GM10248 (cell line): ENCODE results near the gene LRP5.

Source experiments
- CTCF ChIA-PET: fragments of 300-600 bp; sonication (Branson Sonifier 250); formaldehyde crosslinking; extraction: SDS; loops from one replicate; lab custom pipeline; 2021; ENCODE audit warnings: antibody characterized with exemption; lab: Yijun Ruan, JAX
- POLR2A ChIA-PET: fragments of 350-650 bp; sonication (Branson Sonifier 250); formaldehyde crosslinking; extraction: SDS; loops from one replicate; lab custom pipeline; 2020; ENCODE audit warnings: antibody characterized with exemption; lab: Yijun Ruan, JAX
- DNase-seq: peaks from one replicate; pipeline ENCODE4 v3.0.0; 2012; ENCODE audit errors: extremely low spot score
- TF ChIP-seq, protein P1 (sequence below): IDR thresholded peaks from 2 replicates; pipeline ENCODE4 v1.5.1; 2012; ENCODE audit warnings: mild to moderate bottlenecking, low read depth; ENCODE audit errors: extremely low read depth, missing control alignments, control extremely low read depth

Gene LRP5

DNA sequence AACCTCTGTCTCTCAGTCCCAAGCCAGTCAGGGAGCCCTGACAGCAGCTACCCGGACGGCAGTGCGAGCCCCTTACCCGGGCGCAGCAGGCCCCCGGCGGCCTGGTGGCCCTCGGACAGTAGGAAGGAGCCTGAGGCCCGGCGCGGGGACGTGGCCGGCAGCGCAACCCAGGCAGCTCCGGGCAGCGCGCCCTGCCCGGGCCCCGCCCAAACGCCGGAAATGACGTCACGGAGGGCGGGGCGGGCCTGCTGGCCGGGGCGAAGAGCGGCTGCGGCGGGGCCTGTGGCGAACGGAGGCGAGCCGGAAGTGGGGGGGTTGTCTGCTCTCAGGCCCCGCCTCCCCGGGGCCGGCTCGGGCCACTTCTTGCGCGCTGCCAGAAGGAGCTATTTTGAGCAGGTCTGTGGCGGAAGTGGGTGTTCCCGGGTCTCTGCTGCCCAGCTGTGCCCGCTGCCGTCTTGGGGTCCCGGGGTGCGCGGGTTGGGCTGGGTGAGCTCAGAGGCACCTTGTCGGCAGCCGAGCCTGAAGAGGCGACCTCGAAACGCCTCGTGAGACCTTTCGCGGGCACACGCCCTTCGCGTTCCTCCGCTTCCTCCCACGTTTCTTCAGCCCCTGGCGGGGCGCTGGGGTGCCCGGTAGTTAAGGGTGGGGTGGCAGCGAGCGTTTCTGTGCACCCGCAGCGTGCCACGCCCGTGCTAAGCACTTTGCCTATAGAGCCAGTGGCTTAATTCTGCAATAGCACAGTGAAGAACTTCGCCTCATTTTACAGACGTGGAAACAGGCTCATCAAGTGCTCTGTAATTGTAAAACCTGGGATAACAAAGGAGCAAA lies 40.4 kb upstream of the LRP5 start, which contains the start of gene C11orf24:
TSS of gene C11orf24 (minus strand) at position 193 of the 828 bp plus-strand sequence. CDS start 8,206 bp downstream, outside the sequence.
- TF ChIP-seq, protein P1, sequence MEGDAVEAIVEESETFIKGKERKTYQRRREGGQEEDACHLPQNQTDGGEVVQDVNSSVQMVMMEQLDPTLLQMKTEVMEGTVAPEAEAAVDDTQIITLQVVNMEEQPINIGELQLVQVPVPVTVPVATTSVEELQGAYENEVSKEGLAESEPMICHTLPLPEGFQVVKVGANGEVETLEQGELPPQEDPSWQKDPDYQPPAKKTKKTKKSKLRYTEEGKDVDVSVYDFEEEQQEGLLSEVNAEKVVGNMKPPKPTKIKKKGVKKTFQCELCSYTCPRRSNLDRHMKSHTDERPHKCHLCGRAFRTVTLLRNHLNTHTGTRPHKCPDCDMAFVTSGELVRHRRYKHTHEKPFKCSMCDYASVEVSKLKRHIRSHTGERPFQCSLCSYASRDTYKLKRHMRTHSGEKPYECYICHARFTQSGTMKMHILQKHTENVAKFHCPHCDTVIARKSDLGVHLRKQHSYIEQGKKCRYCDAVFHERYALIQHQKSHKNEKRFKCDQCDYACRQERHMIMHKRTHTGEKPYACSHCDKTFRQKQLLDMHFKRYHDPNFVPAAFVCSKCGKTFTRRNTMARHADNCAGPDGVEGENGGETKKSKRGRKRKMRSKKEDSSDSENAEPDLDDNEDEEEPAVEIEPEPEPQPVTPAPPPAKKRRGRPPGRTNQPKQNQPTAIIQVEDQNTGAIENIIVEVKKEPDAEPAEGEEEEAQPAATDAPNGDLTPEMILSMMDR = no peak
- peak; percentile 98 for DNase-seq
- POLR2A ChIA-PET = interaction anchor here (1.0 to 1.8 kb wide), 4 partner anchors 12 to 154 kb away, joined by 3 to 7 read pairs (median 4); no protein-coding TSS in a partner anchor
- CTCF ChIA-PET = interaction anchor here (0.9 to 7.0 kb wide), 8 partner anchors 10 to 63 kb away, joined by 3 to 67 read pairs (median 8); no protein-coding TSS in a partner anchor

DNA sequence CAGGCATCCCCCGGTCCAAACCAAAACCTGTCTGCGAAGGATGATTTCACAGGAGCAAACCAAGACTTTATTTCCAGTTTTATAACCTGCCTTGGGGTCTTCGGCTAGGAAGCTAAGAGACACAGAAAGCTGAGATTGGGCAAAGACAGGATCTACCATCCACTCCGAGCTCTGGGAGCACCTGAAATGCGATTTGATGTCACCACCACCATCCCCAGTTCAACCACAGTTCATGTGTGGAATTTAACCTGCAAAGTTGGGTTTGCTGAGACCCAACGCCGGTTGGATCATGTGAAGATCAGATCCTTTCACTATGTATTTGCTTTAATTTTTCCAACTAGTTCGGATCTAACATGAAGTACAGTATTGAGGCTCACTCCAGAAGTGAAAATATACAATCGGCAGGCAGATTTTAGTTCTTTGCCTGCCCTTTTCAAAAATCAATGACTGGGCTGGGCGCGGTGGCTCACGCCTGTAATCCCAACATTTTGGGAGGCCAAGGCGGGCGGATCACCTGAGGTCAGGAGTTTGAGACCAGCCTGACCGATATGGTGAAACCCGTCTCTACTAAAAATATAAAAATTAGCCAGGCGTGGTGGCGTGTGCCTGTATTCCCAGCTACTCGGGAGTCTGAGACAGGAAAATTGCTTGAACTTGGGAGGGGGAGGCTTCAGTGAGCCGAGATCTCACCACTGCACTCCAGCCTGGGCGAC lies 39.2 kb upstream of the LRP5 start:
- DNase-seq = no peak
- CTCF ChIA-PET = interaction anchor here (1.8 to 7.0 kb wide), 3 partner anchors 15 to 24 kb away, joined by 4 to 67 read pairs (median 41); no protein-coding TSS in a partner anchor
- TF ChIP-seq, protein P1 = no peak
- POLR2A ChIA-PET = interaction anchor here (0.7 to 1.8 kb wide), 4 partner anchors 20 to 609 kb away, joined by 3 to 6 read pairs (median 4); no protein-coding TSS in a partner anchor

DNA sequence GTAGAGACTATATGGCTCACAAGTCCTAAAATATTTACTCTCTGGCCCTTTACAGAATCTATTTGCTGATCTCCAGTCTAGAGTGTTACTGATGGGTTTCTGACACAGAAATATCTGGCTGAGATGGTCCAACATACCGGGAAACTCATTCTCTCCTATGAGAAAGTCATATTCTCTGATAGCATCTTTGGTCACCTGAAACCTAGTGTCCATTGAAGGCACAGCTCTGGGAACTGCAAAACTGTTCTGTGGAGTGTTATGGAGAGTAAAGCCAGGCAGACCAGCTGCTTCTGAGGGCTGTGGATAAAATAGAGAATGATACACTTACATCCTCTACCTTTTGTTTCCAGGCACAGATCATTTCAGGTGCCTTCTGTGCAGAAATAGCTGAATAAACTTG lies 38.1 kb upstream of the LRP5 start:
- DNase-seq = no peak
- POLR2A ChIA-PET = interaction anchor here (0.7 kb wide), 2 partner anchors 26 to 608 kb away, joined by 4 to 6 read pairs; no protein-coding TSS in a partner anchor
- CTCF ChIA-PET = interaction anchor here (1.0 to 7.0 kb wide), 5 partner anchors 16 to 37 kb away, joined by 3 to 67 read pairs (median 4); no protein-coding TSS in a partner anchor
- TF ChIP-seq, protein P1 = no peak

DNA sequence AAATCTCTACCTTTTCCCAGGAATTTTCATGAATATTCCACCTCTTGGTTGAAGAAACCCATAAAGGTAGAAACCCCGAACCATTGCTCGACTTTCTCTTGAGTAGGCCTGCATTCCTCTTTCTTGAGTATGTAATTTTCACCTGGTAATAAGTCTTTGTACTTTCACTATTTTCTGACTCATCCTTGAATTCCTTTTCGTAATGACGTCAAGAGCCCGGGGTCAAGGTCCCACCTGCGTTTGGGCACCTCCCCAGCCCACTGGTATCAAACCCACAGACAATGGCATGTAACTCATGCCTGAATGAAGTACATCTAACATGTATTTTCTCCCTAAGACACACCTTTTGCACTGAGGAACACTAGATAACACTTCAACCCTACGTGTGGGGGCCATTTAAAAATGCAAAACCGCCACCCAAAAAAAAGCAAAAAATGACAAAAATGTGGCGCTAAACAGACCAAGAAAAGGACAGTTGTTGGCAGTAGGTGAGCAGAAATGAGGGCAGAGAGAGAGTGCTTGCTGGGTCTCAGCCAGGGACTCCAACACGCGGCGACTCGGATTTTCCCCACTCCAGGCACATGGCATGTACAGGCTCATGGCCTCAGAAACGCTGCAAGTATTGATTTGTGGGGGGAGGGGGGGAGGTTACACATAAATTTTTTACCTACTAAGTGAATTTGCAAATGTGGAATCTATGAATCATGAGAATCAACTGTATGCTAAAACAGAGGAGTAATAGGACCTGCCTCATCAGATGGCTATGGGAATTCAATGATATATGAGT lies 36.5 kb upstream of the LRP5 start:
- CTCF ChIA-PET = interaction anchor here (4.4 to 7.0 kb wide), 2 partner anchors 21 to 22 kb away, joined by 23 to 67 read pairs; no protein-coding TSS in a partner anchor
- no peak for DNase-seq
- TF ChIP-seq, protein P1 = no peak
- POLR2A ChIA-PET = no interaction called here

DNA sequence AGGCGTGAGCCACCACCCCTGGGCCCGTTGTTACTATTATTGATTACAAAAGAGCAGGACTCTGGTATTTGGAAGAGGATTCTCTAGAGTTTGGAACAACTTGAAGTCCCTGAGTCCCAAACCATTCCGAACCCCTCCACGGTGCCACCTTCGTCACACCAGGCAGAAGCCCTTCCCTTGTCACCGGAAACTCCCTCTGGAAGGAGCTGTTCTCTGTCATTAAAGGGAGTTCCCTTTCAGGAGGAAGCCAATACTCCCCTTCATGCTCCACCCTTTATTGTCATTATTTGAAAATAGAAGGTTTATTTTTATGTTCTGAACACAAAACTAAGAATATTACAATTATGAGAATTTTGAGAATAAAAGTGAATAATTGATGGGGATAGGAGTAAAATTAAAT lies 35.5 kb upstream of the LRP5 start:
- no peak for DNase-seq
- CTCF ChIA-PET = interaction anchor here (4.4 kb wide), 1 partner anchor 21 kb away, joined by 23 read pairs; no protein-coding TSS in a partner anchor
- TF ChIP-seq, protein P1 = no peak
- POLR2A ChIA-PET = no interaction called here
